Heart left ventricle (tissue), 13 donors: ENCODE measurements around the gene ANAPC15.

Source experiments
- POLR2A ChIP-seq, 2 donors: fragments of 450-650 bp; IDR thresholded peaks; one replicate each; pipeline ENCODE4 v1.6.1; 2017; ENCODE audit warnings: antibody characterized with exemption in 2 of 2, mild to moderate bottlenecking in 2 of 2, moderate library complexity in 2 of 2
- TF ChIP-seq, protein P1 (sequence below), 12 donors: fragments of 200-600 bp; sonication (generic) in 4 of 12; IDR thresholded peaks; one replicate each; pipeline versions ENCODE4 v1.5.0 to v1.8.0; 2018 to 2022; ENCODE audit warnings: antibody characterized with exemption in 12 of 12, mild to moderate bottlenecking in 5 of 12
- donor health status: ischemic (EF 13 %, LVEDD 7.1; RV severe dilation, severe dysfunction).
- donor health status: DM: no; HTN: yes; CAD: no.
- donor health status: DM: no; HTN: no; CAD: no.
- donor health status: ischemic (EF 25% LVEDD 6.9; RV normal size, moderate dysfunction).
- donor health status: ischemic (EF 25% LVEDD 5.7; RV mildly dilated, moderate dysfunction).
- donor health status: ischemic (EF 35%, LVEDD 5.7; RV mildly dilated, moderate dysfunction).
- donor health status: nonischemic (EF 11% LVEDD 7.7; RV severe dilation, severe dysfunction).
- donor health status: DM: yes; HTN: yes; CAD: no.
- donor health status: PGD.
- donor health status: ischemic (EF 29% LVEDD 5.4; RV normal size, mild dysfunction).
- donor health status: nonischemic (EF 23%, LVEDD 6.1; RV moderate dilation, normal function).

DNA sequence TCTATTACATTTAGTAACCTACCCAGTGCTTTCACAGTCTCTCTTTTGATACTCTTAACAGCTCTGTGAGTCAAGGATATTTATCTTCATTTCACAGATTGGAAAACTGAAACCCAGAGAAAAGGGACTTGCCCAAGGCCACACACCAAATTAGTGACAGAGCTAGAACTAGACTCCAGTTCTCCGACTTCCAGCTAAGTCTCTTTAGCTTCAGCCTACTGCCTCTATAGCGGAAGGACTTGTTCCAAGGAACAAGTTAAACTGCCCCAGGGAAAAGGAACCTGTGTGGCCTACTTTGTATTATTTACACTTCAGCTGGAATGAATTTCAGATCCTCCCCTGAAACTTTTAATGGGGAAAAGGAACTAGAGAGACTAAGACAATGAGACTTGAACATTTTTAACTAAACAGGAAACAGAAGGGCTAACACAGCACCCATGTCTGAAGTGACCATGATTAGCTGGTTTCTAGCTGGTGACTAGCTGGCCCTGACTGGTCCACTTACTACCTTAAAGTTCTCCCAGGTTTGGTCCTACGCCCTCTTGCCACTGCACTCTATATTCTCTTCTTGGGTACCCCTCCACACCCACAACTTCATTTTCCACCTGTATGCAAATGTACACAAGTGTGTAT, 30.6 kb downstream of the ANAPC15 start:
- TF ChIP-seq POLR2A (IDR thresholded peaks at IDR 0.05) = no peak
- TF ChIP-seq, protein P1, sequence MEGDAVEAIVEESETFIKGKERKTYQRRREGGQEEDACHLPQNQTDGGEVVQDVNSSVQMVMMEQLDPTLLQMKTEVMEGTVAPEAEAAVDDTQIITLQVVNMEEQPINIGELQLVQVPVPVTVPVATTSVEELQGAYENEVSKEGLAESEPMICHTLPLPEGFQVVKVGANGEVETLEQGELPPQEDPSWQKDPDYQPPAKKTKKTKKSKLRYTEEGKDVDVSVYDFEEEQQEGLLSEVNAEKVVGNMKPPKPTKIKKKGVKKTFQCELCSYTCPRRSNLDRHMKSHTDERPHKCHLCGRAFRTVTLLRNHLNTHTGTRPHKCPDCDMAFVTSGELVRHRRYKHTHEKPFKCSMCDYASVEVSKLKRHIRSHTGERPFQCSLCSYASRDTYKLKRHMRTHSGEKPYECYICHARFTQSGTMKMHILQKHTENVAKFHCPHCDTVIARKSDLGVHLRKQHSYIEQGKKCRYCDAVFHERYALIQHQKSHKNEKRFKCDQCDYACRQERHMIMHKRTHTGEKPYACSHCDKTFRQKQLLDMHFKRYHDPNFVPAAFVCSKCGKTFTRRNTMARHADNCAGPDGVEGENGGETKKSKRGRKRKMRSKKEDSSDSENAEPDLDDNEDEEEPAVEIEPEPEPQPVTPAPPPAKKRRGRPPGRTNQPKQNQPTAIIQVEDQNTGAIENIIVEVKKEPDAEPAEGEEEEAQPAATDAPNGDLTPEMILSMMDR (IDR thresholded peaks at IDR 0.05) = no peak
